Stimulated activated effector memory CD8-positive, alpha-beta T cell treated with anti-CD3 and anti-CD28 coated beads, Interleukin-12 subunit alpha, Interleukin-12 subunit beta, amount 100 ng/mL, for 72 hours (primary cell): ENCODE results near the gene GTSE1.
"Not testable (repeated sequence)": the region's sequence is repeated elsewhere in the genome, so short reads cannot be mapped to it uniquely, and the experiment has no call there.

Source experiments
- ATAC-seq: fragments of 150-1000 bp; cut with Tn5 transposase; 2 replicates; pipeline ENCODE4 v1.10.0; 2021
- DNase-seq, 2 donors: peaks; one replicate each; pipeline ENCODE4 v3.0.0; 2021 to 2022; ENCODE audit warnings: low spot score in 2 of 2
- H3K27ac Mint-ChIP-seq: one replicate; pipeline ENCODE4 v1.8.0; 2022; ENCODE audit warnings: mild to moderate bottlenecking, mixed read lengths
- H3K36me3 Mint-ChIP-seq: one replicate; pipeline ENCODE4 v1.8.0; 2022; ENCODE audit warnings: mild to moderate bottlenecking, mixed read lengths
- H3K4me1 Mint-ChIP-seq: one replicate; pipeline ENCODE4 v1.8.0; 2022; ENCODE audit warnings: mixed read lengths
- H3K4me3 Mint-ChIP-seq: one replicate; pipeline ENCODE4 v1.8.0; 2022; ENCODE audit warnings: mild to moderate bottlenecking, mixed read lengths
- H3K9me3 Mint-ChIP-seq: one replicate; pipeline ENCODE4 v1.8.0; 2022; ENCODE audit warnings: mixed read lengths

GTSE1 gene

GRCh38 chr22:46296257-46297150 lies at the start of gene GTSE1:
TSS of gene GTSE1 (plus strand) at chr22:46296870. CDS start at chr22:46297401, 531 bp downstream.
- Mint-ChIP-seq H3K4me3 (peak within 1 kb of the TSS; percentile 95), H3K9me3 (peaks cover 4% of the 10 kb centered on the region), H3K36me3 (peaks cover 76% of the 10 kb centered on the region), H3K4me1 (peaks cover 43% of the 10 kb centered on the region), H3K27ac (peak within 1 kb of the TSS; percentile 99)
- ATAC-seq (peak; percentile 98), DNase-seq (peak; percentile 89 to 97)

- no peak overlapping the region for H3K4me3 Mint-ChIP-seq
Observed at GRCh38 chr22:46247443-46247975, 49.2 kb upstream of the GTSE1 start.

GRCh38 chr22:46250035-46250782 lies 46.5 kb upstream of the GTSE1 start, which contains the start of gene CDPF1:
TSS of gene CDPF1 (minus strand) at chr22:46250293. CDS start at chr22:46248284, 2,009 bp downstream.
- Mint-ChIP-seq H3K27ac (peak within 1 kb of the TSS; percentile 72), H3K4me1 (peaks cover 51% of the 10 kb centered on the region), H3K9me3 (no peaks in the 10 kb centered on the region), H3K4me3 (peak within 1 kb of the TSS; percentile 78), H3K36me3 (peaks cover 25% of the 10 kb centered on the region)
- ATAC-seq, result peak; percentile 94
- DNase-seq, result peak; percentile 88 to 94

More at GRCh38 chr22:46247443-46247975, 49.2 kb upstream of the GTSE1 start:
- Mint-ChIP-seq H3K36me3 (peaks cover 31% of the 10 kb centered on the region), H3K27ac (no peak overlapping the region), H3K4me1 (peaks cover 41% of the 10 kb centered on the region), H3K9me3 (no peaks in the 10 kb centered on the region)
- no peak for ATAC-seq
- DNase-seq, result no peak

GRCh38 chr22:46250783-46251125 lies 45.9 kb upstream of the GTSE1 start:
- H3K27ac Mint-ChIP-seq, result peak overlapping the region; percentile 72
- peak in 1 of 2 donors; percentile 15 for DNase-seq
- no peaks in the 10 kb centered on the region for H3K9me3 Mint-ChIP-seq
- H3K4me3 Mint-ChIP-seq, result peak overlapping the region; percentile 78
- peaks cover 25% of the 10 kb centered on the region for H3K36me3 Mint-ChIP-seq
- peaks cover 48% of the 10 kb centered on the region for H3K4me1 Mint-ChIP-seq
- no peak for ATAC-seq

GRCh38 chr22:46251266-46251665 lies 45.4 kb upstream of the GTSE1 start:
- Mint-ChIP-seq H3K27ac (peak overlapping the region; percentile 72), H3K9me3 (no peaks in the 10 kb centered on the region), H3K4me3 (peak overlapping the region; percentile 78), H3K36me3 (peaks cover 21% of the 10 kb centered on the region), H3K4me1 (peaks cover 45% of the 10 kb centered on the region)
- ATAC-seq, result no peak
- no peak for DNase-seq

GRCh38 chr22:46251816-46252380 lies 44.8 kb upstream of the GTSE1 start:
- ATAC-seq (no peak), DNase-seq (no peak)
- Mint-ChIP-seq H3K4me1 (peaks cover 42% of the 10 kb centered on the region), H3K9me3 (no peaks in the 10 kb centered on the region), H3K27ac (no peak overlapping the region), H3K36me3 (peaks cover 19% of the 10 kb centered on the region), H3K4me3 (peak overlapping the region; percentile 78)

GRCh38 chr22:46256358-46256958 lies 40.2 kb upstream of the GTSE1 start:
- DNase-seq, result no peak
- Mint-ChIP-seq H3K4me1 (peaks cover 19% of the 10 kb centered on the region), H3K9me3 (no peaks in the 10 kb centered on the region), H3K36me3 (peaks cover 6% of the 10 kb centered on the region), H3K4me3 (no peak overlapping the region), H3K27ac (no peak overlapping the region)
- ATAC-seq, result no peak

- ATAC-seq (no peak), DNase-seq (no peak)
- H3K4me3 Mint-ChIP-seq, result no peak overlapping the region
- H3K4me1 Mint-ChIP-seq, result peaks cover 15% of the 10 kb centered on the region
- peaks cover under 1% of the 10 kb centered on the region for H3K36me3 Mint-ChIP-seq
- no peaks in the 10 kb centered on the region for H3K9me3 Mint-ChIP-seq
- H3K27ac Mint-ChIP-seq, result no peak overlapping the region
Observed at GRCh38 chr22:46259374-46259773, 37.3 kb upstream of the GTSE1 start.

GRCh38 chr22:46260038-46260437 lies 36.6 kb upstream of the GTSE1 start:
- DNase-seq (no peak), ATAC-seq (no peak)
- Mint-ChIP-seq H3K27ac (no peak overlapping the region), H3K4me3 (no peak overlapping the region), H3K9me3 (no peaks in the 10 kb centered on the region), H3K4me1 (peaks cover 11% of the 10 kb centered on the region), H3K36me3 (no peaks in the 10 kb centered on the region)

GRCh38 chr22:46262449-46263215 lies 34.0 kb upstream of the GTSE1 start:
- H3K27ac Mint-ChIP-seq, result no peak overlapping the region
- H3K36me3 Mint-ChIP-seq, result no peaks in the 10 kb centered on the region
- peaks cover 11% of the 10 kb centered on the region for H3K4me1 Mint-ChIP-seq
- DNase-seq (peak; percentile 28 to 66), ATAC-seq (peak; percentile 86)
- peak overlapping the region; percentile 66 for H3K4me3 Mint-ChIP-seq
- H3K9me3 Mint-ChIP-seq, result no peaks in the 10 kb centered on the region

GRCh38 chr22:46263216-46263590 lies 33.5 kb upstream of the GTSE1 start, which contains the start of gene PKDREJ:
TSS of gene PKDREJ (minus strand) at chr22:46263343. CDS start at chr22:46263322, 21 bp downstream.
- no peaks in the 10 kb centered on the region for H3K9me3 Mint-ChIP-seq
- H3K4me1 Mint-ChIP-seq, result peaks cover 14% of the 10 kb centered on the region
- DNase-seq (no peak), ATAC-seq (no peak)
- H3K36me3 Mint-ChIP-seq, result no peaks in the 10 kb centered on the region
- no peak within 1 kb of the TSS for H3K27ac Mint-ChIP-seq
- peak within 1 kb of the TSS; percentile 66 for H3K4me3 Mint-ChIP-seq

- H3K9me3 Mint-ChIP-seq, result not testable (repeated sequence)
Observed at GRCh38 chr22:46264520-46264919, 32.1 kb upstream of the GTSE1 start.

GRCh38 chr22:46265627-46266026 lies 31.0 kb upstream of the GTSE1 start:
- H3K4me3 Mint-ChIP-seq, result not testable (repeated sequence)

More at GRCh38 chr22:46264520-46264919, 32.1 kb upstream of the GTSE1 start:
- H3K36me3 Mint-ChIP-seq, H3K4me3 Mint-ChIP-seq, H3K27ac Mint-ChIP-seq, ATAC-seq, DNase-seq: not testable (repeated sequence)
- peaks cover 24% of the 10 kb centered on the region for H3K4me1 Mint-ChIP-seq

More at GRCh38 chr22:46265627-46266026, 31.0 kb upstream of the GTSE1 start:
- not testable (repeated sequence) for ATAC-seq, H3K36me3 Mint-ChIP-seq, H3K27ac Mint-ChIP-seq, DNase-seq, H3K9me3 Mint-ChIP-seq
- H3K4me1 Mint-ChIP-seq, result peaks cover 32% of the 10 kb centered on the region
